UCSD-AML1 (cell line): ENCODE data around the gene DHRS3.

Source experiments
- DNase-seq: peaks from one replicate; lab custom pipeline; 2025; ENCODE audit not compliant: unreplicated experiment; lab: John Stamatoyannopoulos, UW

The DHRS3 gene

DNA sequence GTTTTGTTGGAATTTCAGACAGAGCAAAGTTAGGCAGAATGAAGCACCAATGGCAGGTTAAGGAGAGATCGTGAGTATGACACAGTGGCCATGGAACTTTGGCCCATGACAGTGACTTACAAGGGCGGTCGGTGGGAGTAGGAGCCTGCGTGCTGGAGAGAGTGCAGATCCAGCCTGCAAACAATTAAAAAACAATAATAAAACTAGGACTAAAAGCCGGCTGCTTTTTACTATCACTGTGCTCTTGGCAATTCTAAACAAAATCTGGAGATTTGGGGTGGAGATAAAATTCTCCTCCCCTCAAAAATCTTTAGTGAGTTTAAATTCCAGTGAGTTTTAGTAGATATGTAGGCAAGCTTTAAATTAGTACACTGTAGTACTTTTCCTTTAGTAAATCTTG, 96.9 kb downstream of the DHRS3 start:
- DNase-seq = no peak

DNA sequence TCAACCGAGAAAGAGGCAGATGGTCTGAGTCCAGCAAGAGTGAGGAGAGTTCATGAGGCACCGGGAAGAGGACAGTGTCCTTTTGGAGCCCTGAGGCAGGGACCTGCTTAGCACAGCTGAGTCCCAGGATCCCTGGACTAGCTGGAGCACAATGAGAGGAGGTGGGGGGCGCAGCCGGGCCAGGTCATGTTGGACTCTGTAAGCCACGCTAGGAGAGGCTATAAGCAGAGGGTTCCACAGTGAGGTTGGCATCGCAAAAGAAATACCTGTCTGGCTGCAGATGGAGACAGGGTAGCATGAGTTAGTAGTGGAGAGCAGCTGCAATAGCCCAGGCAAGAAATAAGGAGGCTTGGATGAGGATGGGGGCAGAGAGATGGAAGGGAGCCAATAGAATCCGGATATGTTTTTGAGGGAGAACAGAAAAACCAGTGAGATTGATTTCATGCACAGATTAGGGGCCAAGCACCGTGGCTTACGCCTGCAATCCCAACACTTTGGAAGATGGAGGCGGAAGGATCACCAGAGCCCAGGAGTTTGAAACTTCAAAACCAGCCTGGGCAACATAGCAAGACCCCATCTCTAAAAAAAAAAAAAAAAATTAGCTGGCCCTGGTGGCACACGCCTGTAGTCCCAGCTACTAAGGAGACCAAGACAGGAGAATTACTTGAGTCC, 98.2 kb downstream of the DHRS3 start:
- DNase-seq = no peak

- no peak for DNase-seq
Measured at GRCh38 chr1:12518931-12519692, 98.9 kb downstream of the DHRS3 start.
